HCT116 (cell line): ENCODE data around the gene ADAM23. TPM values are rescaled to one million over a fixed set of nuclear protein-coding genes. Genes with fewer than 3 reads are reported as not detected.

Experiments used
- ATAC-seq: fragments of 200-7000 bp; cut with Tn5 transposase; 2 replicates; pipeline ENCODE4 v1.9.1; 2020; ENCODE audit warnings: mild to moderate bottlenecking, moderate library complexity
- BruUV-seq: library from RNA; stranded (reverse); fragments of 400-500 nt; replicated peaks from 2 replicates; lab custom pipeline; 2021; lab: Mats Ljungman, UMichigan
- CTCF ChIA-PET: fragments of 300-600 bp; sonication (Branson Sonifier 250); formaldehyde crosslinking; loops from one replicate; lab custom pipeline; 2021; ENCODE audit warnings: antibody characterized with exemption; lab: Charles Lee
- POLR2A ChIA-PET: fragments of 300-600, 350-600 bp; sonication (Branson Sonifier 250); formaldehyde crosslinking; loops from one replicate; lab custom pipeline; 2021; ENCODE audit warnings: antibody characterized with exemption; lab: Charles Lee
- RAD21 ChIA-PET, 2 experiments: fragments of 300-600 bp; sonication (Branson Sonifier 250); formaldehyde crosslinking; loops; one replicate each; lab custom pipeline; 2023; ENCODE audit warnings: low total read pairs in 2 of 2; ENCODE audit not compliant: uncharacterized antibody in 2 of 2, unreplicated experiment in 2 of 2, low non-redundant PET in 1 of 2; lab: Charles Lee
- DNase-seq: peaks from one replicate; pipeline ENCODE4 v3.0.0-alpha.2; 2010; ENCODE audit warnings: low read depth, low spot score
- H2AFZ ChIP-seq: fragments of 200-600 bp; shearing (Covaris generic), sonication (generic); 2 replicates; pipeline ENCODE4 v1.6.1; 2017; ENCODE audit warnings: low read depth, mixed run types, mixed read lengths, antibody characterized with exemption, low read length; ENCODE audit not compliant: poor library complexity, severe bottlenecking
- H3K27ac ChIP-seq: 2 replicates; pipeline ENCODE4 v1.5.1; 2012; ENCODE audit warnings: low read depth, low read length
- H3K27me3 ChIP-seq: fragments of 200-600 bp; sonication (generic); 2 replicates; pipeline ENCODE4 v1.6.1; 2016; ENCODE audit warnings: mixed run types, low read length, mixed read lengths; ENCODE audit not compliant: insufficient read depth
- H3K36me3 ChIP-seq, 2 experiments: fragments of 200-500 bp in 1 of 2; fragments of 200-600 bp in 1 of 2; sonication (Bioruptor generic) in 1 of 2; sonication (generic) in 1 of 2; 2 replicates each; pipeline versions ENCODE4 v1.5.1 to v1.6.1; 2014 to 2016; ENCODE audit warnings: low read length in 2 of 2, inconsistent platforms in 1 of 2, mixed read lengths in 1 of 2, mixed run types in 1 of 2; ENCODE audit not compliant: insufficient read depth in 2 of 2, control insufficient read depth in 1 of 2
- H3K4me1 ChIP-seq, 2 experiments: fragments of 200-600 bp in 1 of 2; sonication (generic) in 1 of 2; 2 replicates each; pipeline versions ENCODE4 v1.5.1 to v1.6.1; 2012 to 2017; ENCODE audit warnings: low read length in 2 of 2, inconsistent platforms in 1 of 2, mild to moderate bottlenecking in 1 of 2, mixed read lengths in 1 of 2, mixed run types in 1 of 2, moderate library complexity in 1 of 2; ENCODE audit not compliant: insufficient read depth in 2 of 2, control insufficient read depth in 1 of 2
- H3K4me2 ChIP-seq: fragments of 200-600 bp; sonication (generic); 2 replicates; pipeline ENCODE4 v1.6.1; 2017; ENCODE audit warnings: mixed run types, low read length, mixed read lengths
- H3K4me3 ChIP-seq, 2 experiments: fragments of 200-600 bp in 1 of 2; sonication (generic) in 1 of 2; replicated peaks in 1 of 2; 2 replicates each; pipeline ENCODE4 v1.5.1; 2011 to 2016; ENCODE audit warnings: low read length in 2 of 2, control low read depth in 1 of 2, low read depth in 1 of 2, mild to moderate bottlenecking in 1 of 2, mixed read lengths in 1 of 2, mixed run types in 1 of 2
- H3K79me2 ChIP-seq: fragments of 200-600 bp; sonication (generic); 2 replicates; pipeline ENCODE4 v1.6.1; 2017; ENCODE audit warnings: mild to moderate bottlenecking, mixed run types, low read length, moderate library complexity, mixed read lengths; ENCODE audit not compliant: insufficient read depth
- H3K9ac ChIP-seq: fragments of 200-600 bp; sonication (generic); 2 replicates; pipeline ENCODE4 v1.6.1; 2016; ENCODE audit warnings: low read length, mixed read lengths
- H3K9me2 ChIP-seq: fragments of 200-600 bp; sonication (generic), shearing (Covaris generic); 2 replicates; pipeline ENCODE4 v1.6.1; 2017; ENCODE audit warnings: mixed run types, mild to moderate bottlenecking, moderate library complexity; ENCODE audit not compliant: insufficient read depth
- H3K9me3 ChIP-seq, 2 experiments: fragments of 200-500 bp in 1 of 2; fragments of 200-600 bp in 1 of 2; sonication (Bioruptor generic) in 1 of 2; sonication (generic) in 1 of 2; 2 replicates each; pipeline ENCODE4 v1.6.1; 2014 to 2017; ENCODE audit warnings: low read length in 2 of 2, mixed read lengths in 2 of 2, inconsistent platforms in 1 of 2, low read depth in 1 of 2, mild to moderate bottlenecking in 1 of 2, mixed run types in 1 of 2, moderate library complexity in 1 of 2; ENCODE audit not compliant: control insufficient read depth in 1 of 2, insufficient read depth in 1 of 2
- H4K20me1 ChIP-seq: fragments of 200-600 bp; sonication (generic), shearing (Covaris generic); 2 replicates; pipeline ENCODE4 v1.6.1; 2017; ENCODE audit warnings: mixed run types, mild to moderate bottlenecking, moderate library complexity; ENCODE audit not compliant: insufficient read depth
- ELF1 ChIP-seq: IDR thresholded peaks from 2 replicates; pipeline ENCODE4 v1.6.1; 2012; ENCODE audit warnings: low read depth, borderline replicate concordance
- FOSL1 ChIP-seq: IDR thresholded peaks from 2 replicates; pipeline ENCODE4 v1.6.1; 2012; ENCODE audit warnings: low read depth
- JUND ChIP-seq: IDR thresholded peaks from 2 replicates; pipeline ENCODE4 v1.6.1; 2012
- POLR2AphosphoS5 ChIP-seq: IDR thresholded peaks from 2 replicates; pipeline ENCODE4 v1.6.1; 2011; ENCODE audit warnings: mild to moderate bottlenecking, low read depth, low read length, moderate library complexity
- RAD21 ChIP-seq: IDR thresholded peaks from 2 replicates; pipeline ENCODE4 v1.6.1; 2012; ENCODE audit warnings: low read depth, mild to moderate bottlenecking
- SIN3A ChIP-seq: IDR thresholded peaks from 2 replicates; pipeline ENCODE4 v1.6.1; 2012; ENCODE audit warnings: low read depth
- TCF7L2 ChIP-seq: IDR thresholded peaks from 2 replicates; pipeline ENCODE4 v1.7.0; 2011; ENCODE audit warnings: borderline replicate concordance, inconsistent platforms; ENCODE audit not compliant: insufficient read depth, insufficient read length; ENCODE audit errors: extremely low read depth
- ZFX ChIP-seq: fragments of 450-650 bp; IDR thresholded peaks from 2 replicates; pipeline ENCODE4 v1.6.1; 2017
- ZNF274 ChIP-seq: fragments of 200-500 bp; sonication (Bioruptor generic); IDR thresholded peaks from 2 replicates; pipeline ENCODE4 v1.6.1; 2014; ENCODE audit warnings: mild to moderate bottlenecking, low read depth, low read length, inconsistent platforms
- intact Hi-C: fragments of 100-400 bp; cut with micrococcal nuclease; formaldehyde crosslinking; loops from 2 replicates; pipeline ENCODE4 v1.10.0; 2022
- total RNA-seq: library from RNA; stranded (reverse); gene quantifications from one replicate; pipeline ENCODE4 v1.2.1, GENCODE V29; 2021; ENCODE audit not compliant: unreplicated experiment
- TF ChIP-seq, protein P1 (sequence below): IDR thresholded peaks from 2 replicates; pipeline ENCODE4 v1.6.1; 2012
- TF ChIP-seq, protein P2 (sequence below): IDR thresholded peaks from 2 replicates; pipeline ENCODE4 v1.6.1; 2011; ENCODE audit warnings: mild to moderate bottlenecking, low read length, moderate library complexity; ENCODE audit not compliant: insufficient replicate concordance; ENCODE audit errors: extremely low read depth
- TF ChIP-seq, protein P3 (sequence below): IDR thresholded peaks from 2 replicates; pipeline ENCODE4 v1.6.1; 2012
- TF ChIP-seq, protein P4 (sequence below): IDR thresholded peaks from 2 replicates; pipeline ENCODE4 v1.6.1; 2012; ENCODE audit warnings: low read depth

Gene ADAM23
- total RNA-seq, 1 experiment from 2014 or later, result 0.10 TPM

DNA sequence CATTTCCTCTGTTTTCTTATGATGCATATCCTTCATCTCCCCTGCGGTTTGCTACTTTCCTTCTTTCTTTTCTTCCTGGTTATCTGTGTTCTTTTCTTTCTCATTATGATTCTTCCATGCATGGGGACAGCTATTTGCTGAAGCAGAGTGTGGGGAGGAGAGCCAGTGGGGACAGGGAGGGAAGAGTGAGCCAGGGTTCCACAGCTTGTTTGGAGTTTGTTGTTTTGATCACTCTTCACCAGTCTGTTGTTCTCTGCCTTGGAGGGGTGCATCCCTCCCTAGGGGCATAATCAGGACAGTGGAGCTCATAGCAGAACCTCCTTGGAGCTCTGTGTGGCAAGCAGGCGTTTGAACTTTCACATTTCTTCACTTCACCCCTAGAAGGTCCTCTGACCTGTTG lies 68.0 kb downstream of the ADAM23 start (continued):
- TF ChIP-seq SIN3A, result no peak
- TF ChIP-seq, all 23 proteins: peak for 0

DNA sequence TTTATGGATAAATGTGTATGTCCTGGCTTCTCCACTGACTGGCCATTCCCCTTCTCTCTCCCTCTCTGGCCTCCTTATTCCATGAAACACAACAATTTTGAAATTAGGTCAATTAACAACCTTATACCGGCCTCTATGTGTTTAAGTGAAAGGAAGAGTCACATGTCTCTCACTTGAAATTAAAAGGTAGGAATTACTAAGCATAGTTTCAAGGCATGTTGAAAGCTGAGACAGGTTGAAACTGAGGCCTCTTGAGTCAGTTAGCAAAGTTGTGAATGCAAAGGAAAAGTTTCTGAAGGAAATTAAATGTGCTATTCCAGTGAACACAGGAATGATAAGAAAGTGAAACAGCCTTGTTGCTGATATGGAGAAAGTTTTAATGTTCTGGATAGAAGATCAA lies 69.7 kb downstream of the ADAM23 start:
- RAD21 ChIA-PET, result no interaction called here
- no peak overlapping the region for H3K4me2 ChIP-seq
- H3K27me3 ChIP-seq, result no peaks in the 10 kb centered on the region
- H3K27ac ChIP-seq, result no peak overlapping the region
- H2AFZ ChIP-seq, result no peak overlapping the region
- H3K9ac ChIP-seq, result no peak overlapping the region
- POLR2A ChIA-PET, result no interaction called here
- no peaks in the 10 kb centered on the region for H3K9me3 ChIP-seq
- H4K20me1 ChIP-seq, result no peaks in the 10 kb centered on the region
- intact Hi-C loops, result no loop called here
- TF ChIP-seq POLR2AphosphoS5, result no peak
- TF ChIP-seq, protein P1, sequence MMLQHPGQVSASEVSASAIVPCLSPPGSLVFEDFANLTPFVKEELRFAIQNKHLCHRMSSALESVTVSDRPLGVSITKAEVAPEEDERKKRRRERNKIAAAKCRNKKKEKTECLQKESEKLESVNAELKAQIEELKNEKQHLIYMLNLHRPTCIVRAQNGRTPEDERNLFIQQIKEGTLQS, result no peak
- ATAC-seq (no peak), DNase-seq (no peak)
- H3K79me2 ChIP-seq, result no peaks in the 10 kb centered on the region
- no peaks in the 10 kb centered on the region for H3K9me2 ChIP-seq
- no peaks in the 10 kb centered on the region for H3K4me1 ChIP-seq
- BruUV-seq, result no TSS peak
- no peak overlapping the region for H3K4me3 ChIP-seq
- CTCF ChIA-PET, result no interaction called here
- no peaks in the 10 kb centered on the region for H3K36me3 ChIP-seq

DNA sequence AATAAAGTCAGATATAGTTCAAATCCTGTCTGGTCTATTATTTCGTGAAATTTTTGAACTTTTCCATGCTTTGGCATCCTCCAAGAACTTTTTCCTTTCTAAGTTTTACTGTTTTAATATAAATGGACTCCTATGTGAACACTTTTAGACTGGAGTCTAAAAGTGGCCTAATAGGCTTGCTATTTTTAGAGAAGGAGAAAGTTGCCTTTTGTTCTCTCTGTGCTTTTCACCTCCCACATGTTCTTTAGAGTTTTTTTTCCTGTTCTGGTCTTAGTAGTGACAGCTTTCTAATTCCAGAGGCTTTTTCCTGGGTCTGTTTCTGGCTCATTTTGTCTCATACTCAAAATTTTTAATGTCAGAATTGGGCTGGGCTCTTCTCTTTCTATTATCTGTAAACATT lies 72.2 kb downstream of the ADAM23 start:
- no peaks in the 10 kb centered on the region for H3K9me2 ChIP-seq
- no peak for ATAC-seq
- no peak overlapping the region for H2AFZ ChIP-seq
- H3K27ac ChIP-seq, result no peak overlapping the region
- intact Hi-C loops, result no loop called here
- no peak overlapping the region for H3K4me2 ChIP-seq
- POLR2A ChIA-PET, result no interaction called here
- no peaks in the 10 kb centered on the region for H3K4me1 ChIP-seq
- H3K9ac ChIP-seq, result no peak overlapping the region
- no peaks in the 10 kb centered on the region for H3K9me3 ChIP-seq
- H3K36me3 ChIP-seq, result no peaks in the 10 kb centered on the region
- H3K27me3 ChIP-seq, result no peaks in the 10 kb centered on the region
- RAD21 ChIA-PET, result no interaction called here
- BruUV-seq, result no TSS peak
- no peak for DNase-seq
- CTCF ChIA-PET, result no interaction called here
- no peaks in the 10 kb centered on the region for H4K20me1 ChIP-seq
- H3K4me3 ChIP-seq, result no peak overlapping the region
- H3K79me2 ChIP-seq, result no peaks in the 10 kb centered on the region
- TF ChIP-seq SIN3A, result no peak
- TF ChIP-seq JUND, result no peak
- TF ChIP-seq, protein P2, sequence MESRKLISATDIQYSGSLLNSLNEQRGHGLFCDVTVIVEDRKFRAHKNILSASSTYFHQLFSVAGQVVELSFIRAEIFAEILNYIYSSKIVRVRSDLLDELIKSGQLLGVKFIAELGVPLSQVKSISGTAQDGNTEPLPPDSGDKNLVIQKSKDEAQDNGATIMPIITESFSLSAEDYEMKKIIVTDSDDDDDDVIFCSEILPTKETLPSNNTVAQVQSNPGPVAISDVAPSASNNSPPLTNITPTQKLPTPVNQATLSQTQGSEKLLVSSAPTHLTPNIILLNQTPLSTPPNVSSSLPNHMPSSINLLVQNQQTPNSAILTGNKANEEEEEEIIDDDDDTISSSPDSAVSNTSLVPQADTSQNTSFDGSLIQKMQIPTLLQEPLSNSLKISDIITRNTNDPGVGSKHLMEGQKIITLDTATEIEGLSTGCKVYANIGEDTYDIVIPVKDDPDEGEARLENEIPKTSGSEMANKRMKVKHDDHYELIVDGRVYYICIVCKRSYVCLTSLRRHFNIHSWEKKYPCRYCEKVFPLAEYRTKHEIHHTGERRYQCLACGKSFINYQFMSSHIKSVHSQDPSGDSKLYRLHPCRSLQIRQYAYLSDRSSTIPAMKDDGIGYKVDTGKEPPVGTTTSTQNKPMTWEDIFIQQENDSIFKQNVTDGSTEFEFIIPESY, result no peak
- no peak for TF ChIP-seq ZFX
- TF ChIP-seq ZNF274, result no peak
- TF ChIP-seq TCF7L2, result no peak
- no peak for TF ChIP-seq FOSL1
- TF ChIP-seq, protein P1, result no peak
- TF ChIP-seq RAD21, result no peak
- TF ChIP-seq, protein P3, sequence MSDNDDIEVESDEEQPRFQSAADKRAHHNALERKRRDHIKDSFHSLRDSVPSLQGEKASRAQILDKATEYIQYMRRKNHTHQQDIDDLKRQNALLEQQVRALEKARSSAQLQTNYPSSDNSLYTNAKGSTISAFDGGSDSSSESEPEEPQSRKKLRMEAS, result no peak
- TF ChIP-seq, protein P4, sequence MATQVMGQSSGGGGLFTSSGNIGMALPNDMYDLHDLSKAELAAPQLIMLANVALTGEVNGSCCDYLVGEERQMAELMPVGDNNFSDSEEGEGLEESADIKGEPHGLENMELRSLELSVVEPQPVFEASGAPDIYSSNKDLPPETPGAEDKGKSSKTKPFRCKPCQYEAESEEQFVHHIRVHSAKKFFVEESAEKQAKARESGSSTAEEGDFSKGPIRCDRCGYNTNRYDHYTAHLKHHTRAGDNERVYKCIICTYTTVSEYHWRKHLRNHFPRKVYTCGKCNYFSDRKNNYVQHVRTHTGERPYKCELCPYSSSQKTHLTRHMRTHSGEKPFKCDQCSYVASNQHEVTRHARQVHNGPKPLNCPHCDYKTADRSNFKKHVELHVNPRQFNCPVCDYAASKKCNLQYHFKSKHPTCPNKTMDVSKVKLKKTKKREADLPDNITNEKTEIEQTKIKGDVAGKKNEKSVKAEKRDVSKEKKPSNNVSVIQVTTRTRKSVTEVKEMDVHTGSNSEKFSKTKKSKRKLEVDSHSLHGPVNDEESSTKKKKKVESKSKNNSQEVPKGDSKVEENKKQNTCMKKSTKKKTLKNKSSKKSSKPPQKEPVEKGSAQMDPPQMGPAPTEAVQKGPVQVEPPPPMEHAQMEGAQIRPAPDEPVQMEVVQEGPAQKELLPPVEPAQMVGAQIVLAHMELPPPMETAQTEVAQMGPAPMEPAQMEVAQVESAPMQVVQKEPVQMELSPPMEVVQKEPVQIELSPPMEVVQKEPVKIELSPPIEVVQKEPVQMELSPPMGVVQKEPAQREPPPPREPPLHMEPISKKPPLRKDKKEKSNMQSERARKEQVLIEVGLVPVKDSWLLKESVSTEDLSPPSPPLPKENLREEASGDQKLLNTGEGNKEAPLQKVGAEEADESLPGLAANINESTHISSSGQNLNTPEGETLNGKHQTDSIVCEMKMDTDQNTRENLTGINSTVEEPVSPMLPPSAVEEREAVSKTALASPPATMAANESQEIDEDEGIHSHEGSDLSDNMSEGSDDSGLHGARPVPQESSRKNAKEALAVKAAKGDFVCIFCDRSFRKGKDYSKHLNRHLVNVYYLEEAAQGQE, result no peak
- no peak for TF ChIP-seq ELF1
